Measurements from ENCODE around the gene SUPT6H.
"Not testable (repeated sequence)": the region's sequence is repeated elsewhere in the genome, so short reads cannot be mapped to it uniquely, and the experiment has no call there.

The SUPT6H gene

GRCh38 chr17:28717578-28718332 lies 55.8 kb downstream of the SUPT6H start, which contains the start of gene RAB34:
Gene RAB34, minus strand, starts transcription at chr17:28717868. Its CDS starts 602 bp downstream, at chr17:28717266.
- DNase-seq (ENCODE audit: low spot score) (peak; percentile 74), FAIRE-seq (no peak)

- FAIRE-seq (no peak), DNase-seq (ENCODE audit: low spot score) (peak; percentile 8)
These were observed 56.5 kb downstream of the SUPT6H start for GRCh38 chr17:28718333-28719020.

- DNase-seq (ENCODE audit: low spot score), result no peak
- no peak for FAIRE-seq
These were observed 57.0 kb downstream of the SUPT6H start for GRCh38 chr17:28719021-28719433.

DNA sequence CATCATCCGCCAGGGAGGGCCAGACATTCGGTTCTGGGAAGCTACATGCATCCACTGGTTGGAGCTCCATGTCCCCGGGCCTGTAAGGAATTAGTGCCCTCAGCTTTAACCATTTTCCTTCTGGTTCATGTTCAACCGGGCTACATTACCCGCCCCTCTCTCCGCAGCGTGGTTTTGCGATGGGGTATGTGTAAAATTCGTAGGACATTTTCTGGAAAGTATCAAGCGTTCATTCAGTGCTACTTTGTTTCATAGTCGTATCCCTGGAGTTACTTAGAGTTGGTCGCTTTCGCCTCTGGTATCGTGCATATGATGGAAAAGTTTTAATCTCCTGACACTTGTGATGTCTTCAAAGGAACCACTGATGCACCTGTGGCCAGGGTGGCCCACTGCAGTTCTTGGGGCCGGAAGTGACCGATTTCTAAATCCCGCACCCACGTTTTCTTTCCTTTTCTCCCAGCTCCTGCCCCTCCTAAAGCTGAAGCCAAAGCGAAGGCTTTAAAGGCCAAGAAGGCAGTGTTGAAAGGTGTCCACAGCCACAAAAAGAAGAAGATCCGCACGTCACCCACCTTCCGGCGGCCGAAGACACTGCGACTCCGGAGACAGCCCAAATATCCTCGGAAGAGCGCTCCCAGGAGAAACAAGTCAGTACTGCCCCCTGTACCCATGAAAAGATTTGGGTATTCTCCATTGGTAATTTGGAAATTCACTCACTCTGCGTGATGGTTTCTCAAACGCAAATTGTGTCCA lies 58.4 kb downstream of the SUPT6H start:
- peak; percentile 8 for DNase-seq (ENCODE audit: low spot score)
- FAIRE-seq, result no peak

- FAIRE-seq; DNase-seq (ENCODE audit: low spot score): not testable (repeated sequence)
These were observed 59.0 kb downstream of the SUPT6H start for GRCh38 chr17:28720997-28721329.

DNA sequence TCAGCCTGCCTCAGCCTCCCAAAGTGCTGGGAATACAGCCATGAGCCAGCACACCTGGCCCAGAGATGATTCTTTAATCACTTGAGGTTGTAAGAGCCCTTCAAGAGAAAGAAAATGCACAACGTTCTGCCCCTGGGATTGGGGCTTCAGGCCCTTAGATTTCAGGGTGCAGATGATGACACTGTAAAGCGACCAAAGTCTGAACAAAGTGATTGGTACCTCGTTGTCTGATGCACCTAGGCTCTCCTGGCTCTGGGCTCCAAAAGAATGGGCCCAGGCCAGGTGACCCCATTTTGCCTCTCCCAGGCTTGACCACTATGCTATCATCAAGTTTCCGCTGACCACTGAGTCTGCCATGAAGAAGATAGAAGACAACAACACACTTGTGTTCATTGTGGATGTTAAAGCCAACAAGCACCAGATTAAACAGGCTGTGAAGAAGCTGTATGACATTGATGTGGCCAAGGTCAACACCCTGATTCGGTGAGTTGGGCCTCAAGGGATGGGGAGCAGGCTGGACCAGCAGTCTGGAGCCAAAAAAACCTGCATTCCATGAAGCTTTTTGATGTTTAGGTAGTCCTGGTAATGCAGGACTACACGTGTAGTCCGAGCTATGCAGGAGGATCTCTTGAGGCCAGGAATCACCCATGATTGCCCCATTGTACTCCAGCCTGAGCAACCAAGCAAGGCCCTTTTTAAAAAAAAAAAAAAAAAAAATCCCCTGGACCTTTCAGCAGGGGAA lies 60.6 kb downstream of the SUPT6H start:
- DNase-seq (ENCODE audit: low spot score) (no peak), FAIRE-seq (no peak)

DNA sequence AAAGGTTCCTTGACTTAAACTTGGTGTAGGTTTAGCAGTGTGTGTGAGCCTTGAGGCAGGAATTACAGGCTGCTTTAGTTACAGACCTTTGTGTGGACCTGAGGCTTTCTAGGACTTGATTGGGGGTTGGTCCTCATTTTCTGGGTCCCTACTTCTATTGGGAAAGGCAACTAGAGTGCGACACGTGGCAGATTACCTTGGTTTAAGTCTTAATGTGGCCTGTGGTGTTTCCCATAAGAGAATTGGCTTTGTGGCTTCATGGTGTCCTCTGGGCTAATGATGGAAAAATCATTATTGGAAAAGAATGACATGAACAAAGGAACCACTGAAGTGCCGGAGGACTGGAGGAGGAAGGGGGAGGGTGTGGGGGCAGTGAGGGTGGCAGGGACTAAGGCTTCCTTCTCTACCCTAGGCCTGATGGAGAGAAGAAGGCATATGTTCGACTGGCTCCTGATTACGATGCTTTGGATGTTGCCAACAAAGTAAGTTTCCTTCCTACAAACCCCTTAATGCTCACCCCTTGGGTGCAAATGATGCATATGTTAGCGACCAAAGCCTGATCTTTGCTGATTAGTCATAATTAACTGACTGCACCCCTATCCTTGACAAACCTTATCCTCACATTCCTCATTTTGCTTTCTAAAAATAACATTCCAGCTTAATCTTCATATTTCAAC lies 61.3 kb downstream of the SUPT6H start:
- no peak for DNase-seq (ENCODE audit: low spot score)
- FAIRE-seq, result no peak

DNA sequence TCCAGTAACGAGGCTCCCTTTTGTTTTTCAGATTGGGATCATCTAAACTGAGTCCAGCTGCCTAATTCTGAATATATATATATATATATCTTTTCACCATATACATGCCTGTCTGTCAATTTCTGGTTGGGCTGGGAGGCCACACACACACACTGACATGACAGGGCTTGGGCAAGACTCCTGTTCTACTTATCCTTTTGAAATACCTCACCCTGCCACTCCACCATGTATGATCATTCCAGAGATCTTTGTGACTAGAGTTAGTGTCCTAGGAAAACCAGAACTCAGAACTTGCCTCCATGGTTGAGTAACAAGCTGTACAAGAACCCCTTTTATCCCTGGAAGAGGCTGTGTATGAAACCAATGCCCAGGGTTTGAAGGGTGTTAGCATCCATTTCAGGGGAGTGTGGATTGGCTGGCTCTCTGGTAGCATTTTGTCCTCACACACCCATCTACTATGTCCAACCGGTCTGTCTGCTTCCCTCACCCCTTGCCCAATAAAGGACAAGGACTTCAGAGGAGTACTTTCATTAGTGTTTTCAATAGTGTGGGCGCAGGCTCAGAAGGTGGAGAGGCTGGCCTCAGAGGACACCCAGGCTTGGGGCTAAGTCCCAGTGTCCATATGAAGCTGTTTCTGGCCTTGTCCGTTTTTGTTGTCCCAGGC lies 62.0 kb downstream of the SUPT6H start:
- not testable (repeated sequence) for FAIRE-seq; DNase-seq (ENCODE audit: low spot score)

- FAIRE-seq (no peak), DNase-seq (ENCODE audit: low spot score) (no peak)
These were observed 62.6 kb downstream of the SUPT6H start for GRCh38 chr17:28724500-28725165.

DNA sequence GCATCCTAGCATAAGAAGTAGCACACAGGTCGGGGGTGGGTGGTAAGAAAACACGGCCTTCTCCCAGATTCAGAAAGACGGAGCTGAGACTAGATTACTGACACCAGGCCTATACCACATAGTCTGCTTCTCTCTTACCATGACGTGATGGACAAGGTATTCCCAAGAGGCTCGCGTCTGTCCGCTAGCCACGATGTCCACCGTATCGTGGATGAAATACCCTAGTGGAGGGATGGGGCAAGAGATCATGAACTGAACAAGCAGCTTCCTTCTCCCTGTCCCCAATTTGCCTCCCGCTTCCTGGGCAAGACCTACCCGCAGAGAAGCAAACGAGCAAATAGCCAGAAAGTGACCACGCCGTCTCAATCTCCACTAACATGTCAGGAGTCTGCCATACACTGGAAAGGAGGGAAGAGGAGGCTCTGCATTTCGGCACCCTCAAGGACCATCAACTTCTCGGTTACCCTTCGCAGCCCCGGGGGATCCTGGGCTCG lies 63.2 kb downstream of the SUPT6H start:
- FAIRE-seq (no peak), DNase-seq (ENCODE audit: low spot score) (peak; percentile 67)

- FAIRE-seq, result no peak
- DNase-seq (ENCODE audit: low spot score), result peak; percentile 84
These were observed 63.7 kb downstream of the SUPT6H start for GRCh38 chr17:28725660-28726225.

GRCh38 chr17:28726226-28726626 lies 64.2 kb downstream of the SUPT6H start, which contains the start of gene TLCD1:
Gene TLCD1, minus strand, starts transcription at chr17:28726233. Its CDS starts 136 bp downstream, at chr17:28726097.
- no peak for DNase-seq (ENCODE audit: low spot score)

DNA sequence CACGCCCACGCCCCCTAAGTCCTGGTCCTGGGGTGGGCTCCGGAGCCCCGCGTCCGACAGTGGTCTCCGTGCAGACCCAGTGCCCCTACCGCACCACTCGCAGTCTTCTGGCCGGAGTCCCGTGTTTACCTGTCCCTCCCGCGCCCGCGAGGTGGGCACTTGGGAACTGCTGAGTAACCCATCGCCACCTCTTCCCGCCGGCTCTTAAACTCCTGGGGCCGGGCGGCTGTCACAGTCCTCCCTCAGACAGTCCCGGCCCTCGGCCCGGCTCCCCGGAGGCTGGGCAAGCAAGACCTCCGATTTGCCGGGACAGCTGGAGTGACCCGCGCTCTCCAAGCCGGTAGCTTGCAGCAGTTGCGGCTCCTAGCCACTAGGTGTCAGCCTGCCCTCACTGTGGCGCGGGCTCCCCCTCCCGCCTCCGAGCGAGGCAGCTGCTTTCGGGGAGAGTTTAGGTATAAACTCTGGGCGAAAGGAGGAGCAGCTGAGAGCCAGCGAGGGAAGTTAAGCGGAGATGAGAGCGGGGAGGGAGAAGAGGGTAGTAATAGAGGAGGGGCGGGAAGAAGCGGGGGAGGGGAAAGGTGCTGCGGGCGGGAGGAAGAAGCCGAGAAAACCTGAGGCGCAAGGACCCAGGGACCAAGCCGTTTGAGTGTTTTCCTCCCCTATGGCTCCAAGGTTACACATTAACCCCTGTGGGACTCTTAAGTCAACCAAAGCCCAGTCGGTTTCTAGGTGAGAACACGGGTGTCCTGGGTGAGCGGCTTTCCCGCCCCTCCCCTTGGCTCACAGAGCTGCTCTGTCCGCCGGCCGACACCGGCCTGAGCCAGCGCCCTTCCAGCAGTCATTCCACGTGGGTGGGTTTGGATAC lies 64.9 kb downstream of the SUPT6H start:
- FAIRE-seq (peak; percentile 77), DNase-seq (ENCODE audit: low spot score) (peak; percentile 96)

More at GRCh38 chr17:28726226-28726626, 64.2 kb downstream of the SUPT6H start, which contains the start of gene TLCD1:
- no peak for FAIRE-seq

- peak; percentile 87 for DNase-seq (ENCODE audit: low spot score)
These were observed 66.6 kb downstream of the SUPT6H start, which contains the start of gene NEK8 for GRCh38 chr17:28728364-28729200. Gene NEK8, plus strand, starts transcription at chr17:28728788. Its CDS starts 26 bp downstream, at chr17:28728814.

DNA sequence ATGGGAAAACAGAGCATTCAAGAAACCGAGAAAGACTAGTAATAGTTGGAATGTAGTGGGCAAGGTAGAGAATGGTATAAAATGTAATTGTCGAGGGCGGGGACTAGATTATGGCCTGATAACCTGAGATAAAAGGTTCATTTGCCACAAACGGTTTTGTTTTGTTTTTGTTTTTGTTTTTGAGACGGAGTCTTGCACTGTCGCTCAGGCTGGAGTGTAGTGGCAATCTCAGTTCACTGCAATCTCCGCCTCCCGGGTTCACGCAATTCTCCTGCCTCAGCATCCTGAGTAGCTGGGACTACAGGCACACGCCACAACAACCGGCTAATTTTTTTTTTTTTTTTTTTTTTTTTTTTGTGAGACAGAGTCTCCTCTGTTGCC lies 67.9 kb downstream of the SUPT6H start:
- FAIRE-seq, result no peak
- no peak for DNase-seq (ENCODE audit: low spot score)

More at GRCh38 chr17:28728364-28729200, 66.6 kb downstream of the SUPT6H start, which contains the start of gene NEK8:
- FAIRE-seq, result peak; percentile 78

- no peak for DNase-seq (ENCODE audit: low spot score)
- no peak for FAIRE-seq
These were observed 71.3 kb downstream of the SUPT6H start for GRCh38 chr17:28733346-28733745.

DNA sequence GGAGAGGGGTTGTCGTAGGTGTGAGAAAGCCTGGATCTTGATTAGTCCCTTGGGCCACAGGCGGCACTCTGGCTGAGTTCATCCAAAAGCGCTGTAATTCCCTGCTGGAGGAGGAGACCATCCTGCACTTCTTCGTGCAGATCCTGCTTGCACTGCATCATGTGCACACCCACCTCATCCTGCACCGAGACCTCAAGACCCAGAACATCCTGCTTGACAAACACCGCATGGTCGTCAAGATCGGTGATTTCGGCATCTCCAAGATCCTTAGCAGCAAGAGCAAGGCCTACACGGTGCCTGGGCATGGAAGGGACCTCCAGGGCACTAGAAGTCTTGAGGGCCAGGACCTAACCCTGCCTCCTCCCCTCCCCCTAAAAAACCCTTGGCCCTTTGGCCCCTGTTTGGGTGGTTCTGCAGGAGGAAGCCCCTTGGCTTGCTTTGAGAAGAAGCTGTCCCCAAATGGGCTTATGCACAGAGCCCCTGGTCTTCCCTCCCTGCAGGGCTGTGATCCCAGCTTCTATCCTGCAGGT lies 72.8 kb downstream of the SUPT6H start:
- FAIRE-seq, result no peak

More for the DNA sequence above, 72.8 kb downstream of the SUPT6H start:
- no peak for DNase-seq (ENCODE audit: low spot score)

Measured in RCC 7860 (cell line).